Jurkat, Clone E6-1 (cell line): ENCODE results near the gene PRMT7.

Experiments used
- DNase-seq: peaks from one replicate; pipeline ENCODE4 v3.0.0-alpha.2; 2011; ENCODE audit warnings: low read depth, low spot score
- H3K4me3 ChIP-seq: 2 replicates; pipeline ENCODE4 v1.5.1; 2011; ENCODE audit warnings: mild to moderate bottlenecking, low read length, control low read depth, moderate library complexity

Gene PRMT7

DNA sequence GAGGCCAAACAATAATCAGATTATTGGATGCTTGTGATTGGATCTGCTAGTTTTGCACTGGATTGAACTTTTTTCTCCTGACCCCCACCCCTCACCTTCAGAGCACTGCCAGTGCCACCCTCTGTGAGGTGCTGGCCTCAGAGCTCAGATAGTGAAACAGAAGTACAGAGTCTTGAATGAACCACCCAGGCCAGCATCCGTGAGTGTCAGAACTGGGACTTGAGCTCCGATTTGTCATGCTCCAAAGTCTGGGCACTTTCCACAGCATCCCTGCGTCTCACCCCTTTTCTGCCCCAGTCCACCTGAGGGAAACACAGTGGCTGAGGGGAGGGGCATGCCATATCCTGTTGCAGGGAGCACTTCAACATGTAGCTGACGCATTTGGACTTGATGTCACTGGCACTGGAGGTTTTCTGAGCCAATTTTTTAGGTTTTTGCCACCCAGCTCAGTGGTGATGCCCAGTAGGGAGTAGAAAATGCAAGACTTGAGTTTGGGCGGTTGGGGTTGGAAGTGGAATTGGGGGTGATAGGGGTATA is 90.2 kb downstream of the PRMT7 start:
- no peak overlapping the region for H3K4me3 ChIP-seq
- no peak for DNase-seq

- no peak overlapping the region for H3K4me3 ChIP-seq
- no peak for DNase-seq
Measured at GRCh38 chr16:68401871-68402747, 91.3 kb downstream of the PRMT7 start.

DNA sequence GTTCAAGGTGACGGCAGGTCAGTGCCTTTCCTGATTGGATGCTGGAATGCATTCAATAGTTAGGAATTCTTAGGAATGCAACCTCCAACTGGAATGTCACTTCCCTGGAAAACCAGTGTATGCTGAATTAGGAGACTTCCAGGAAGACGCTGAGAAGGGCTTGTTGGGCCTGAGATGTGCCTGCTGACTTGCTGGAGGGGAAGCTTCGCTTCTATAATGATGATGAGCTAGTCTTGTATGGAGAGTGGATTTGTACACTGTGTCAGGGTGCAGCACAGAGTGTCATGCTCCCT is 91.9 kb downstream of the PRMT7 start:
- DNase-seq, result no peak
- no peak overlapping the region for H3K4me3 ChIP-seq

DNA sequence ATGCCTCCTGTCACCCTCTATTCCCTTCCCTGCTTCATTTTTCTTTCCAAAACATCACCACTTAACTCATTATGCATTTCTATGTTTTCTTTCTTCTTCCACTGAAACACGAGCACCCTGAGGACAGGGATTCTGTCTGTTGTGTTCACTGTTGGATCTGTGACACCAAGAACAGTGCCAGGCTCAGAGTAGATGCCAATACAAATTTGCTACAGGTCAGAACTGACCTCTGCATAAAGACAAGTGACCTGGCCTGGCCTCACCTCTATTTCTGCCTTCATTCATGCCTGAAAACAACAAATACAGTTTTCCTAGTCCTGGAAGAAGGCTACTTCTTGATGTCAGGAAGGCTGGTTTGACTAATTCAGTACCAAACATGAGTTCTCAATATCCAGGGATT is 92.4 kb downstream of the PRMT7 start:
- DNase-seq, result no peak

GRCh38 chr16:68403704-68404103 is 92.9 kb downstream of the PRMT7 start:
- DNase-seq, result no peak
- H3K4me3 ChIP-seq, result no peak overlapping the region

More for the DNA sequence above, 92.4 kb downstream of the PRMT7 start:
- no peak overlapping the region for H3K4me3 ChIP-seq

DNA sequence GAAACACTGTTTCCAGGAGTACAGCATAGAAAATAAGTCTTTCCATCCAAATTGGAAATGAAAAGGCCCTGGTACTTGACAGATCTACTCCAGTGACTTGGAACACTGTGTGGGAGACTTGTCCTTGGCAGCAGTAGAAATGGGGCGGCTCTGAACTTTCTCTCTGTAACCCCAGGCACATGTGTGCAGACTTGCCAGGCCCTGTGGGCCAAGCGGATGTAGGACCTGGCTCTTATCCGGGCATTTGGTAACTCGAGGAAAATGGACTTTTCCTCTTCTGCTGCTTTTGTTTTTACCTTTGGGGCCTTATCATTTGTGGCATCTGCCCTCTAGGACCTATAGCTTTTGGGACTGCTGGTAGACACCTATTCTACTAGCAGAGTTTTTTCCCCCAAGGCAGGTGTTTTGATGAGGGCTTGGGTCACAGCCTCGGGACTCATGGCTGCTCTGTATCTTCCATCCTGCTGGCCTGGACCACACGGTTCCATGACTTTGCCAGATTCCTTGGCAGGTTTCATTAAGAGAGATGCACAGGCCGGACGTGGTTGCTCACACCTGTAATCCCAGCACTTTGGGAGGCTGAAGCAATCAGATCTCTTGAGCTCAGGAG is 94.0 kb downstream of the PRMT7 start:
- H3K4me3 ChIP-seq, result no peak overlapping the region
- no peak for DNase-seq

DNA sequence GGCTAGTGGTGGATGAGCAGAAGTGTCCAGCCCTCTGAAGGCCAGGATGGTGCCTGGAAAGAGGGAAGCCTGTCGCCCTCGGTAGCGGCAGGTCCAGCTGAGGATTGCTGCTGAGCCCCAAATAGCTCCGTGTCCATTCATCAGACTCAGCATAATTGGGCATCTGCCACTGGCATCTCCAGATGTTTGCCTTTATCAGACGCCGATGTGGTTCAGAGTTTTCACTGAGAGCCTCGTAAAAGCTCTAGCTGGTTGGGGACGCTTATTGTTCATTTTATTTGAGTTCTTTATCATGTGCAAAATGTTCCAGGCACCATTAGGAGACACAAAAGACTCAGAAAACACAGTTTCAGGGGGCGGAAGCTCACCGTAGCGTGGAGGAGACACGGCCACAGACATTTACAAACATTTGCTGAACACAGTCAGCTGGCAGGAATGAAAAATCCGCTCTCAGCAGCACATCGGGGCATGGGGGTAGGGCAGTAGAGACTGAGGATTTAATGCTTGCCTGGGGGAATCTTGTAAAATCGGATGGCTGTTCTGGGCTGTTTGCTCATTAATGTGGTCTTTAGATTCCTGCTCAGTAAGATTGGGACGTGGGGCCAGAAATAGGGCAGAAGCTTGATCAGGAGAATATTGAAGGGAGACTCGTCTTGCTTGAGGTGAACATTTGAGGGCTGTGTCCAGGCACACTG is 95.8 kb downstream of the PRMT7 start:
- no peak for DNase-seq
- H3K4me3 ChIP-seq, result no peak overlapping the region
